Peyer's patch (tissue), 4 donors: Measurements from ENCODE around the gene NMB.

Experiments
- CTCF ChIP-seq, 6 experiments: fragments of 450-650 bp in 4 of 6; fragments of 200-600 bp in 2 of 6; sonication (generic) in 1 of 6; IDR thresholded peaks; one replicate each; pipeline ENCODE4 v1.5.1; 2017 to 2019; ENCODE audit warnings: antibody characterized with exemption in 6 of 6, mild to moderate bottlenecking in 3 of 6, moderate library complexity in 1 of 6
- POLR2A ChIP-seq, 2 donors: fragments of 450-650 bp; IDR thresholded peaks; one replicate each; pipeline ENCODE4 v1.5.1; 2017; ENCODE audit warnings: antibody characterized with exemption in 2 of 2, mild to moderate bottlenecking in 2 of 2, moderate library complexity in 2 of 2

GRCh38 chr15:84654689-84655453 lies 3.1 kb downstream of the NMB start:
- TF ChIP-seq CTCF (IDR thresholded peaks at IDR 0.05) (peak; percentile 51 to 84 (median 68)), POLR2A (IDR thresholded peaks at IDR 0.05) (no peak)
